ENCODE data around the gene CYP27C1. TPM values are rescaled to one million over a fixed set of nuclear protein-coding genes. Genes with fewer than 3 reads are reported as not detected.

Gene CYP27C1
- total and polyA plus RNA-seq, 4 donors, result 0.02 to 0.14 (median 0.07) TPM

DNA sequence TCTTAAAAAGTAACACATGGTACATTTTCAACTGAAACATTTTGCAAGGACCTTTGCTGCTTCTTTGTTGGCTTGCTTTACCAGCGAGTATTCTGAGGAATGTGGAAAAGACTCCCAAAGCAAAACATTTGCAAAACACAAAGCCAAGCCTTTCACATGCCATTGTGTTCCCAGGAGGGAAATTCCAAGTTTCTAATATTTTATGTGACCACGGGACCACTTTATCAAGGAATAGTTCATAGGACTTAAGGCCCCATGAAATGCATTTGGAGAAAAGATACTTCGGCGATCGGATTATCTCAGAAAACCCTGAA, 26.2 kb downstream of the CYP27C1 start:
- no peak for TF ChIP-seq JUND (IDR thresholded peaks at IDR 0.05)
- peak; percentile 10 for TF ChIP-seq SP1 (IDR thresholded peaks at IDR 0.05)
- TF ChIP-seq, protein P1, sequence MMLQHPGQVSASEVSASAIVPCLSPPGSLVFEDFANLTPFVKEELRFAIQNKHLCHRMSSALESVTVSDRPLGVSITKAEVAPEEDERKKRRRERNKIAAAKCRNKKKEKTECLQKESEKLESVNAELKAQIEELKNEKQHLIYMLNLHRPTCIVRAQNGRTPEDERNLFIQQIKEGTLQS (IDR thresholded peaks at IDR 0.05), result peak; percentile 24
- H3K27me3 ChIP-seq (ENCODE audit: control insufficient read depth in 4 of 4, insufficient read depth in 4 of 4, low read length in 3 of 4), result no peaks in the 10 kb centered on the region
- peak overlapping the region in 1 of 3 donors; percentile 9 for H3K4me3 ChIP-seq (ENCODE audit: low read depth in 1 of 3, low read length in 3 of 3)
- 34% methylated on average over 5 of the region's 5 CpGs for WGBS
- peak overlapping the region; percentile 53 to 77 for H3K27ac ChIP-seq (ENCODE audit: low read depth in 1 of 2, low read length in 2 of 2)
- no peaks in the 10 kb centered on the region for H3K36me3 ChIP-seq (ENCODE audit: control insufficient read depth in 4 of 4, insufficient read depth in 3 of 4, low read depth in 1 of 4, low read length in 3 of 4)
- peaks cover 6 to 35% (median 25%) of the 10 kb centered on the region in 4 donors for H3K4me1 ChIP-seq (ENCODE audit: control insufficient read depth in 4 of 4, insufficient read depth in 4 of 4, low read length in 3 of 4)
- H3K9ac ChIP-seq (ENCODE audit: low read depth in 1 of 2, low read length in 2 of 2), result no peak overlapping the region
- no peaks in the 10 kb centered on the region for H3K9me3 ChIP-seq (ENCODE audit: control insufficient read depth in 4 of 4, low read length in 3 of 4)
- DNase-seq (ENCODE audit: low spot score), result no peak

DNA sequence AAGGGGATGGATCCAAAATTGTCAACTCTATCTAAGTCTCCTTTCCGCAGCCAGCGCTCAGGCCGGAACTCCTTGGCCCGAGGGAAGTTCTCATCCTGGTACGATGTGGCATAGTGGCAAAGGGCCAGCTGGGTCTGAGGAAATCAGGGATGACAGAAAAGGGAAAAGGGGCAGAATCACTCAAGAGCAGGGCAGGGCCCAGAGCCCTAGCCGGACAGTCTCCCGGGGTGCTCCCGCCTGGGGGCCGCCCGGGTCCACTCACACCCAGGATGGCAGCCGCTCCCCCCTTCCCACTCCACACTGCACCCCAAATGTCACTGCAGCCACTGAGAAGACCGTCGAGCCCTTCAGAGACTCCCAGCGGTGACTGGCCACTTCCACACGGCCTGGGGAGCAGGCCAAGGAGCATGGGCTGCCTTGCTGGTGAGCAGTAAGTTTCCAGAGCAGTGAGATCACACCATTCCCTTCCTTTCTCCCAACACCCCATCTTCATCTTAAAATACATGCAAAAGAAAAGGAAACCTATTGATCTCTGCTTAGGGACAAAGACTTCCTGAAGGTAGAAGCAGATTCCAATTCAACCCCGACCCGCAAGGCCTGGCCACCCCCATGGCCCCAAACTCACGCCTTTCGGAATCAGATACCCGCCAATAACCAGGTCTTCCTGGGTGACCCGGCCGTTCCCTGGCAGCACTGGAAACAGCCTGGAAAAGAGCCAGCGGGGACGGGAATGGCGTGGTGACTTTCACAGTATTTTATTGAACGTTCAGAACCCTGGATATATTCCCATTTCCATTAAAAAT, 26.7 kb downstream of the CYP27C1 start:
- no peak for DNase-seq (ENCODE audit: low spot score)
- Histone ChIP-seq H3K4me3 (ENCODE audit: low read depth in 1 of 3, low read length in 3 of 3) (peak overlapping the region in 2 of 3 donors; percentile 6 to 9), H3K27ac (ENCODE audit: low read depth in 1 of 2, low read length in 2 of 2) (peak overlapping the region; percentile 53 to 77), H3K4me1 (ENCODE audit: control insufficient read depth in 4 of 4, insufficient read depth in 4 of 4, low read length in 3 of 4) (peaks cover 6 to 35% (median 25%) of the 10 kb centered on the region in 4 donors), H3K9me3 (ENCODE audit: control insufficient read depth in 4 of 4, low read length in 3 of 4) (no peaks in the 10 kb centered on the region), H3K9ac (ENCODE audit: low read depth in 1 of 2, low read length in 2 of 2) (no peak overlapping the region), H3K27me3 (ENCODE audit: control insufficient read depth in 4 of 4, insufficient read depth in 4 of 4, low read length in 3 of 4) (no peaks in the 10 kb centered on the region), H3K36me3 (ENCODE audit: control insufficient read depth in 4 of 4, insufficient read depth in 3 of 4, low read depth in 1 of 4, low read length in 3 of 4) (no peaks in the 10 kb centered on the region)
- 58% methylated on average over 26 of the region's 26 CpGs for WGBS
- no peak for TF ChIP-seq FOXA2 (IDR thresholded peaks at IDR 0.05)
- peak; percentile 25 for TF ChIP-seq YY1 (IDR thresholded peaks at IDR 0.05)
- TF ChIP-seq HNF4G (IDR thresholded peaks at IDR 0.05), result no peak
- TF ChIP-seq, protein P2, sequence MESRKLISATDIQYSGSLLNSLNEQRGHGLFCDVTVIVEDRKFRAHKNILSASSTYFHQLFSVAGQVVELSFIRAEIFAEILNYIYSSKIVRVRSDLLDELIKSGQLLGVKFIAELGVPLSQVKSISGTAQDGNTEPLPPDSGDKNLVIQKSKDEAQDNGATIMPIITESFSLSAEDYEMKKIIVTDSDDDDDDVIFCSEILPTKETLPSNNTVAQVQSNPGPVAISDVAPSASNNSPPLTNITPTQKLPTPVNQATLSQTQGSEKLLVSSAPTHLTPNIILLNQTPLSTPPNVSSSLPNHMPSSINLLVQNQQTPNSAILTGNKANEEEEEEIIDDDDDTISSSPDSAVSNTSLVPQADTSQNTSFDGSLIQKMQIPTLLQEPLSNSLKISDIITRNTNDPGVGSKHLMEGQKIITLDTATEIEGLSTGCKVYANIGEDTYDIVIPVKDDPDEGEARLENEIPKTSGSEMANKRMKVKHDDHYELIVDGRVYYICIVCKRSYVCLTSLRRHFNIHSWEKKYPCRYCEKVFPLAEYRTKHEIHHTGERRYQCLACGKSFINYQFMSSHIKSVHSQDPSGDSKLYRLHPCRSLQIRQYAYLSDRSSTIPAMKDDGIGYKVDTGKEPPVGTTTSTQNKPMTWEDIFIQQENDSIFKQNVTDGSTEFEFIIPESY (IDR thresholded peaks at IDR 0.05), result no peak
- TF ChIP-seq, protein P3, sequence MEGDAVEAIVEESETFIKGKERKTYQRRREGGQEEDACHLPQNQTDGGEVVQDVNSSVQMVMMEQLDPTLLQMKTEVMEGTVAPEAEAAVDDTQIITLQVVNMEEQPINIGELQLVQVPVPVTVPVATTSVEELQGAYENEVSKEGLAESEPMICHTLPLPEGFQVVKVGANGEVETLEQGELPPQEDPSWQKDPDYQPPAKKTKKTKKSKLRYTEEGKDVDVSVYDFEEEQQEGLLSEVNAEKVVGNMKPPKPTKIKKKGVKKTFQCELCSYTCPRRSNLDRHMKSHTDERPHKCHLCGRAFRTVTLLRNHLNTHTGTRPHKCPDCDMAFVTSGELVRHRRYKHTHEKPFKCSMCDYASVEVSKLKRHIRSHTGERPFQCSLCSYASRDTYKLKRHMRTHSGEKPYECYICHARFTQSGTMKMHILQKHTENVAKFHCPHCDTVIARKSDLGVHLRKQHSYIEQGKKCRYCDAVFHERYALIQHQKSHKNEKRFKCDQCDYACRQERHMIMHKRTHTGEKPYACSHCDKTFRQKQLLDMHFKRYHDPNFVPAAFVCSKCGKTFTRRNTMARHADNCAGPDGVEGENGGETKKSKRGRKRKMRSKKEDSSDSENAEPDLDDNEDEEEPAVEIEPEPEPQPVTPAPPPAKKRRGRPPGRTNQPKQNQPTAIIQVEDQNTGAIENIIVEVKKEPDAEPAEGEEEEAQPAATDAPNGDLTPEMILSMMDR (IDR thresholded peaks at IDR 0.05; ENCODE audit: low read depth, low read length, missing input control), result no peak
- no peak for TF ChIP-seq GABPA (IDR thresholded peaks at IDR 0.05 in 1 of 2, conservative IDR thresholded peaks at IDR 0.05 in 1 of 2)
- TF ChIP-seq FOXA1 (IDR thresholded peaks at IDR 0.05), result no peak
- TF ChIP-seq EGR1 (IDR thresholded peaks at IDR 0.05; ENCODE audit: low read depth in 2 of 2), result peak in 1 of 2 donors; percentile 12
- TF ChIP-seq RXRA (IDR thresholded peaks at IDR 0.05), result peak; percentile 57 to 67
- peak in 1 of 2 donors; percentile 13 for TF ChIP-seq JUND (IDR thresholded peaks at IDR 0.05)
- peak; percentile 10 to 31 for TF ChIP-seq RAD21 (IDR thresholded peaks at IDR 0.05)
- TF ChIP-seq HNF4A (conservative IDR thresholded peaks at IDR 0.05), result peak; percentile 39 to 43
- TF ChIP-seq NR2F2 (IDR thresholded peaks at IDR 0.05), result peak; percentile 40
- TF ChIP-seq, protein P1 (IDR thresholded peaks at IDR 0.05), result no peak
- TF ChIP-seq, protein P4, sequence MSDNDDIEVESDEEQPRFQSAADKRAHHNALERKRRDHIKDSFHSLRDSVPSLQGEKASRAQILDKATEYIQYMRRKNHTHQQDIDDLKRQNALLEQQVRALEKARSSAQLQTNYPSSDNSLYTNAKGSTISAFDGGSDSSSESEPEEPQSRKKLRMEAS (IDR thresholded peaks at IDR 0.05), result no peak
- peak; percentile 56 for TF ChIP-seq SP1 (IDR thresholded peaks at IDR 0.05)
- TF ChIP-seq TAF1 (conservative IDR thresholded peaks at IDR 0.05), result no peak
- TF ChIP-seq, protein P5, sequence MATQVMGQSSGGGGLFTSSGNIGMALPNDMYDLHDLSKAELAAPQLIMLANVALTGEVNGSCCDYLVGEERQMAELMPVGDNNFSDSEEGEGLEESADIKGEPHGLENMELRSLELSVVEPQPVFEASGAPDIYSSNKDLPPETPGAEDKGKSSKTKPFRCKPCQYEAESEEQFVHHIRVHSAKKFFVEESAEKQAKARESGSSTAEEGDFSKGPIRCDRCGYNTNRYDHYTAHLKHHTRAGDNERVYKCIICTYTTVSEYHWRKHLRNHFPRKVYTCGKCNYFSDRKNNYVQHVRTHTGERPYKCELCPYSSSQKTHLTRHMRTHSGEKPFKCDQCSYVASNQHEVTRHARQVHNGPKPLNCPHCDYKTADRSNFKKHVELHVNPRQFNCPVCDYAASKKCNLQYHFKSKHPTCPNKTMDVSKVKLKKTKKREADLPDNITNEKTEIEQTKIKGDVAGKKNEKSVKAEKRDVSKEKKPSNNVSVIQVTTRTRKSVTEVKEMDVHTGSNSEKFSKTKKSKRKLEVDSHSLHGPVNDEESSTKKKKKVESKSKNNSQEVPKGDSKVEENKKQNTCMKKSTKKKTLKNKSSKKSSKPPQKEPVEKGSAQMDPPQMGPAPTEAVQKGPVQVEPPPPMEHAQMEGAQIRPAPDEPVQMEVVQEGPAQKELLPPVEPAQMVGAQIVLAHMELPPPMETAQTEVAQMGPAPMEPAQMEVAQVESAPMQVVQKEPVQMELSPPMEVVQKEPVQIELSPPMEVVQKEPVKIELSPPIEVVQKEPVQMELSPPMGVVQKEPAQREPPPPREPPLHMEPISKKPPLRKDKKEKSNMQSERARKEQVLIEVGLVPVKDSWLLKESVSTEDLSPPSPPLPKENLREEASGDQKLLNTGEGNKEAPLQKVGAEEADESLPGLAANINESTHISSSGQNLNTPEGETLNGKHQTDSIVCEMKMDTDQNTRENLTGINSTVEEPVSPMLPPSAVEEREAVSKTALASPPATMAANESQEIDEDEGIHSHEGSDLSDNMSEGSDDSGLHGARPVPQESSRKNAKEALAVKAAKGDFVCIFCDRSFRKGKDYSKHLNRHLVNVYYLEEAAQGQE (IDR thresholded peaks at IDR 0.05), result no peak

All from liver (tissue), 9 donors.